ENCODE results near the gene ANO10. TPM values are rescaled to one million over a fixed set of nuclear protein-coding genes. Genes with fewer than 3 reads are reported as not detected.
"Not testable (repeated sequence)": the region's sequence is repeated elsewhere in the genome, so short reads cannot be mapped to it uniquely, and the experiment has no call there.

Gene ANO10
- total RNA-seq, 4 donors from 2014 or later, result 32.8 to 111 (median 54.3) TPM

DNA sequence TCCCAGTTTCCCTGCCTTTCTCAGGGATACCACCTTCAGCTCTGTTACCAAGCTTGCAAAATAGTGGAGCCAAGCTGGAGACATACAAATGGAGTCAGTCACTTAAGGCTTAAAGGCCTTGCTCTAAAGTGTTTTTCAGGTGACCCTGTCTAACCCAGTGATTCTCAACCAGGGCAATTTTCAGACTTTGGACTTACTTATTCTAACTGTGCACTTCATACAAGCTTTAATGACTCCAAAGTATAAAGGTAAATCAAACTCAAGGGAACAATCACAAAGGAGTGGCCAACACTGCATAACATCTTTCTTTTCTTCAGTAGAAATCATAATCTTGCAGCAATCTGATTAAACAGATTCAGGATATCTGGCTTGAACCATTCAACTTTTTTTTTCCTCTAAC is 9.4 kb downstream of the ANO10 start:
- no peak for DNase-seq
- Histone ChIP-seq H3K4me1 (no peaks in the 10 kb centered on the region), H3K9me3 (no peaks in the 10 kb centered on the region), H3K36me3 (no peaks in the 10 kb centered on the region), H3K27ac (no peak overlapping the region), H3K4me3 (no peak overlapping the region), H3K27me3 (no peaks in the 10 kb centered on the region)
- no peak for TF ChIP-seq POLR2A (IDR thresholded peaks at IDR 0.05)
- TF ChIP-seq, protein P1, sequence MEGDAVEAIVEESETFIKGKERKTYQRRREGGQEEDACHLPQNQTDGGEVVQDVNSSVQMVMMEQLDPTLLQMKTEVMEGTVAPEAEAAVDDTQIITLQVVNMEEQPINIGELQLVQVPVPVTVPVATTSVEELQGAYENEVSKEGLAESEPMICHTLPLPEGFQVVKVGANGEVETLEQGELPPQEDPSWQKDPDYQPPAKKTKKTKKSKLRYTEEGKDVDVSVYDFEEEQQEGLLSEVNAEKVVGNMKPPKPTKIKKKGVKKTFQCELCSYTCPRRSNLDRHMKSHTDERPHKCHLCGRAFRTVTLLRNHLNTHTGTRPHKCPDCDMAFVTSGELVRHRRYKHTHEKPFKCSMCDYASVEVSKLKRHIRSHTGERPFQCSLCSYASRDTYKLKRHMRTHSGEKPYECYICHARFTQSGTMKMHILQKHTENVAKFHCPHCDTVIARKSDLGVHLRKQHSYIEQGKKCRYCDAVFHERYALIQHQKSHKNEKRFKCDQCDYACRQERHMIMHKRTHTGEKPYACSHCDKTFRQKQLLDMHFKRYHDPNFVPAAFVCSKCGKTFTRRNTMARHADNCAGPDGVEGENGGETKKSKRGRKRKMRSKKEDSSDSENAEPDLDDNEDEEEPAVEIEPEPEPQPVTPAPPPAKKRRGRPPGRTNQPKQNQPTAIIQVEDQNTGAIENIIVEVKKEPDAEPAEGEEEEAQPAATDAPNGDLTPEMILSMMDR (IDR thresholded peaks at IDR 0.05), result no peak
- intact Hi-C loops (cut with DNase I; ENCODE audit: low total_unique reads), result no loop called here

DNA sequence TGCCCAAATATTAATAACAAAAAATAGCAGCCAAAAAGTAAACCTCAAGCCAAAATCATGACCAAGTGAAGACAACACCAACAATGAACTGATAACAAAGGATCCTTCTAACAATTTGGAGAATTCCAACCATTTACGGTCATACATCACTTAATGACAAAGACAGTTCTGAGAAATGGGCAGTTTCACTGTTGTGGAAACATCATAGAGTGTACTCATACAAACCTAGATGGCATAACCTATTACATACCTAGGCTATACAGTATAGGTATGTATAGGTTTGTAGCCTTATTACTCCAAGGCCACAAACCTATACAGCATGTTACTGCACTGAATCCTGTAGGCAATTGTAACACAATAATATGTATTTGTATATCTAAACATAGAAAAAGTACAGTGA is 12.4 kb downstream of the ANO10 start:
- DNase-seq, result no peak
- no peak overlapping the region for H3K27ac ChIP-seq
- no peaks in the 10 kb centered on the region for H3K27me3 ChIP-seq
- no peaks in the 10 kb centered on the region for H3K4me1 ChIP-seq
- no peak overlapping the region for H3K4me3 ChIP-seq
- H3K36me3 ChIP-seq, result no peaks in the 10 kb centered on the region
- no peak for TF ChIP-seq POLR2A (IDR thresholded peaks at IDR 0.05)
- TF ChIP-seq, protein P1 (IDR thresholded peaks at IDR 0.05), result no peak
- intact Hi-C loops (cut with DNase I; ENCODE audit: low total_unique reads), result no loop called here
- H3K9me3 ChIP-seq, result no peaks in the 10 kb centered on the region

- H3K27ac ChIP-seq, result no peak overlapping the region
- no peaks in the 10 kb centered on the region for H3K4me1 ChIP-seq
- H3K4me3 ChIP-seq, result no peak overlapping the region
- intact Hi-C loops (cut with DNase I; ENCODE audit: low total_unique reads), result no loop called here
- H3K27me3 ChIP-seq, result no peaks in the 10 kb centered on the region
- DNase-seq, result no peak
- H3K9me3 ChIP-seq, result no peaks in the 10 kb centered on the region
- no peaks in the 10 kb centered on the region for H3K36me3 ChIP-seq
- TF ChIP-seq, protein P1 (IDR thresholded peaks at IDR 0.05), result no peak
- TF ChIP-seq POLR2A (IDR thresholded peaks at IDR 0.05), result no peak
These were observed 13.1 kb downstream of the ANO10 start for GRCh38 chr3:43608751-43609150.

DNA sequence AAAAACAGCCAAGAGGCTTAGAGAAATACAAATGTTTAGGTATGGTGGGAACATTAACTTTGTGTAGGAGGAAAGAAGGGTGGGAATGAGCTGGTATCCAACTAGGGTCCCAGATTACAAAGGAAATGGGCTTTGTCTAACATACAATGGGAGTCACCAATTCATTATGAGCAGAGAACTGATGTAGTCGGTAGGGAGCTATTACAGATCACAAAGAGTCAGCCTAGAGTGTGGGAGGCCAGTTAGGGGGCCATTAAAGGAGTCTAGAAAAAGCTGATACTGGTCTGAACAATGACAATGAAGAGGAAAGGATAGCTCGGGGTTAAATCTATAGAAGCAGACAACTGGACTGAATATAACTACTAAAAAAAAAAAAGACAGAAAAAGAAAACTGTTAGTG is 15.5 kb downstream of the ANO10 start:
- no peaks in the 10 kb centered on the region for H3K36me3 ChIP-seq
- DNase-seq, result no peak
- H3K27me3 ChIP-seq, result no peaks in the 10 kb centered on the region
- intact Hi-C loops (cut with DNase I; ENCODE audit: low total_unique reads), result no loop called here
- no peaks in the 10 kb centered on the region for H3K9me3 ChIP-seq
- no peak for TF ChIP-seq POLR2A (IDR thresholded peaks at IDR 0.05)
- TF ChIP-seq, protein P1 (IDR thresholded peaks at IDR 0.05), result no peak
- no peak overlapping the region for H3K4me3 ChIP-seq
- no peak overlapping the region for H3K27ac ChIP-seq
- no peaks in the 10 kb centered on the region for H3K4me1 ChIP-seq

DNA sequence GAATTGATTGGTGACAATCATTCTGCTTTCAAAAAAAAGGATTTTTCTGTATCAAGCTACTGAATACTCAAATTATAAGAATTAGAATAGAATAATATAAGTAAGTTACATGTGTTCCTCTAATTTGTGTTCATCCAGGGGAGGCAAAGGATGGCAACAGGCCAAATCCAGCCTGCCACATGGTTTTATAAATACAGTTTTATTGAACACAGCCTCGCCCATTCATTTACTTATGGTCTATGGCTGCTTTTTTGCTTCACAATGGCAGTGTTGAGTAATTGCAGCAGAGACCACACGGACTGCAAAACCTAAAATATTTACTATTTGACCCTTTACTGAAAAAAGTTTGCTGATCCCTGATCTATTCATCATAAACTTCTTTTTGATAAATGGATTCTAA is 21.9 kb downstream of the ANO10 start:
- H3K4me3 ChIP-seq; H3K27me3 ChIP-seq; H3K9me3 ChIP-seq; H3K36me3 ChIP-seq; H3K4me1 ChIP-seq; DNase-seq; H3K27ac ChIP-seq; intact Hi-C loops (cut with DNase I; ENCODE audit: low total_unique reads): not testable (repeated sequence)

GRCh38 chr3:43597961-43598360 is 23.9 kb downstream of the ANO10 start:
- intact Hi-C loops (cut with DNase I; ENCODE audit: low total_unique reads), result no loop called here
- Histone ChIP-seq H3K4me1 (no peaks in the 10 kb centered on the region), H3K9me3 (peaks cover 0 to 3% of the 10 kb centered on the region in 2 donors), H3K4me3 (no peak overlapping the region), H3K36me3 (no peaks in the 10 kb centered on the region), H3K27ac (no peak overlapping the region), H3K27me3 (no peaks in the 10 kb centered on the region)
- no peak for DNase-seq
- TF ChIP-seq POLR2A (IDR thresholded peaks at IDR 0.05), result no peak
- TF ChIP-seq, protein P1 (IDR thresholded peaks at IDR 0.05), result no peak

DNA sequence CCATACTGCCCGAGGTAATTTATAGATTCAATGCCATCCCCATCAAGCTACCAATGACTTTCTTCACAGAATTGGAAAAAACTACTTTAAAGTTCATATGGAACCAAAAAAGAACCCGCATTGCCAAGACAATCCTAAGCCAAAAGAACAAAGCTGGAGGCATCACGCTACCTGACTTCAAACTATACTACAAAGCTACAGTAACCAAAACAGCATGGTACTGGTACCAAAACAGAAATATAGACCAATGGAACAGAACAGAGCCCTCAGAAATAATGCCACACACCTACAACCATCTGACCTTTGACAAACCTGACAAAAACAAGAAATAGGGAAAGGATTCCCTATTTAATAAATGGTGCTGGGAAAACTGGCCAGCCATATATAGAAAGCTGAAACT is 25.6 kb downstream of the ANO10 start:
- H3K4me1 ChIP-seq; H3K4me3 ChIP-seq; H3K27me3 ChIP-seq; H3K27ac ChIP-seq; intact Hi-C loops (cut with DNase I; ENCODE audit: low total_unique reads); H3K9me3 ChIP-seq; DNase-seq; H3K36me3 ChIP-seq: not testable (repeated sequence)

- H3K4me3 ChIP-seq; intact Hi-C loops (cut with DNase I; ENCODE audit: low total_unique reads); H3K9me3 ChIP-seq: not testable (repeated sequence)
These were observed 26.5 kb downstream of the ANO10 start for GRCh38 chr3:43595280-43595679.

GRCh38 chr3:43593588-43593987 is 28.2 kb downstream of the ANO10 start:
- H3K27me3 ChIP-seq; H3K27ac ChIP-seq; DNase-seq; H3K4me1 ChIP-seq; H3K4me3 ChIP-seq; H3K9me3 ChIP-seq; H3K36me3 ChIP-seq; intact Hi-C loops (cut with DNase I; ENCODE audit: low total_unique reads): not testable (repeated sequence)

More at GRCh38 chr3:43595280-43595679, 26.5 kb downstream of the ANO10 start:
- not testable (repeated sequence) for H3K4me1 ChIP-seq, H3K27ac ChIP-seq, H3K36me3 ChIP-seq, H3K27me3 ChIP-seq, DNase-seq

All from uterus (tissue), 4 donors.